SK-N-SH (cell line): ENCODE measurements around the gene IGSF23. TPM values are rescaled to one million over a fixed set of nuclear protein-coding genes. Genes with fewer than 3 reads are reported as not detected.

ENCODE experiments used
- CTCF ChIA-PET: fragments of 300-600, 350-600 bp; formaldehyde crosslinking; extraction: SDS; loops from one replicate; lab custom pipeline; 2021; lab: Yijun Ruan, JAX
- POLR2A ChIA-PET: fragments of 350-600 bp; sonication (Branson Sonifier 250); formaldehyde crosslinking; extraction: SDS; loops from one replicate; lab custom pipeline; 2020; ENCODE audit warnings: antibody characterized with exemption, inconsistent platforms; lab: Yijun Ruan, JAX
- DNase-seq: peaks from one replicate; pipeline ENCODE4 v3.0.0; 2012
- H2AFZ ChIP-seq: fragments of 200-600 bp; sonication (generic); 2 replicates; pipeline ENCODE4 v1.8.1; 2016; ENCODE audit warnings: antibody characterized with exemption, mild to moderate bottlenecking, low read depth
- H3F3A ChIP-seq: fragments of 200-600 bp; sonication (generic); replicated peaks from 2 replicates; pipeline ENCODE3; 2016; ENCODE audit warnings: antibody characterized with exemption, mild to moderate bottlenecking; ENCODE audit not compliant: insufficient read depth
- H3K27ac ChIP-seq, 2 experiments: fragments of 200-500 bp in 1 of 2; fragments of 200-600 bp in 1 of 2; sonication (Bioruptor generic) in 1 of 2; sonication (generic), shearing (Covaris generic) in 1 of 2; 2 replicates each; pipeline versions ENCODE4 v1.5.1 to v1.6.1; 2014 to 2016; ENCODE audit warnings: low read depth in 2 of 2, inconsistent platforms in 1 of 2, low read length in 1 of 2, mild to moderate bottlenecking in 1 of 2, mixed read lengths in 1 of 2
- H3K27me3 ChIP-seq: fragments of 200-600 bp; sonication (generic), shearing (Covaris generic); 2 replicates; pipeline ENCODE4 v1.6.1; 2016; ENCODE audit warnings: mixed run types; ENCODE audit not compliant: insufficient read depth
- H3K36me3 ChIP-seq, 2 experiments: fragments of 200-500 bp in 1 of 2; fragments of 200-600 bp in 1 of 2; sonication (Bioruptor generic) in 1 of 2; sonication (generic) in 1 of 2; replicated peaks in 1 of 2; 2 replicates each; pipeline versions ENCODE3 to v1.5.1; 2014 to 2016; ENCODE audit warnings: low read length in 1 of 2, mild to moderate bottlenecking in 1 of 2; ENCODE audit not compliant: insufficient read depth in 2 of 2, control insufficient read depth in 1 of 2
- H3K4me1 ChIP-seq, 2 experiments: fragments of 200-500 bp in 1 of 2; fragments of 200-600 bp in 1 of 2; sonication (Bioruptor generic) in 1 of 2; sonication (generic), shearing (Covaris generic) in 1 of 2; 2 replicates each; pipeline versions ENCODE4 v1.5.1 to v1.6.1; 2014 to 2016; ENCODE audit warnings: low read depth in 1 of 2, low read length in 1 of 2, mixed run types in 1 of 2; ENCODE audit not compliant: insufficient read depth in 2 of 2, control insufficient read depth in 1 of 2
- H3K4me2 ChIP-seq: fragments of 200-600 bp; sonication (generic), shearing (Covaris generic); 2 replicates; pipeline ENCODE4 v1.6.1; 2017; ENCODE audit warnings: mixed run types
- H3K4me3 ChIP-seq, 2 experiments: fragments of 200-500 bp in 1 of 2; fragments of 200-600 bp in 1 of 2; sonication (Bioruptor generic) in 1 of 2; sonication (generic), shearing (Covaris generic) in 1 of 2; 2 replicates each; pipeline versions ENCODE4 v1.5.1 to v1.8.1; 2014 to 2016; ENCODE audit warnings: low read depth in 2 of 2, inconsistent platforms in 1 of 2, low read length in 1 of 2, mild to moderate bottlenecking in 1 of 2, mixed read lengths in 1 of 2, moderate library complexity in 1 of 2
- H3K79me2 ChIP-seq: fragments of 200-600 bp; sonication (generic); 2 replicates; pipeline ENCODE4 v1.8.1; 2017; ENCODE audit warnings: mild to moderate bottlenecking; ENCODE audit not compliant: insufficient read depth
- H3K9ac ChIP-seq: fragments of 200-600 bp; sonication (generic); 2 replicates; pipeline ENCODE4 v1.6.1; 2017; ENCODE audit warnings: mixed run types
- H3K9me2 ChIP-seq: fragments of 200-600 bp; sonication (generic); 2 replicates; pipeline ENCODE4 v1.6.1; 2017; ENCODE audit warnings: mixed run types
- H3K9me3 ChIP-seq: fragments of 200-600 bp; sonication (generic); 2 replicates; pipeline ENCODE4 v1.6.1; 2017; ENCODE audit warnings: mixed run types, mild to moderate bottlenecking, moderate library complexity
- H4K20me1 ChIP-seq: fragments of 200-600 bp; sonication (generic); 2 replicates; pipeline ENCODE4 v1.6.1; 2017; ENCODE audit warnings: mild to moderate bottlenecking, mixed run types; ENCODE audit not compliant: insufficient read depth
- CTCF ChIP-seq: fragments of 200-600 bp; sonication (generic); IDR thresholded peaks from 2 replicates; pipeline ENCODE4 v1.6.1; 2017; ENCODE audit warnings: antibody characterized with exemption, mild to moderate bottlenecking, moderate library complexity
- EP300 ChIP-seq, 2 experiments: IDR thresholded peaks; 2 replicates each; pipeline versions ENCODE4 v1.4.0 to v1.6.1; 2012; ENCODE audit warnings: borderline replicate concordance in 1 of 2, low read depth in 1 of 2, low read length in 1 of 2
- EZH2phosphoT487 ChIP-seq: fragments of 200-600 bp; sonication (generic); IDR thresholded peaks from 2 replicates; pipeline ENCODE4 v1.6.1; 2017; ENCODE audit warnings: low read depth, mixed run types, mild to moderate bottlenecking, antibody characterized with exemption, moderate library complexity, borderline replicate concordance
- FOXM1 ChIP-seq: IDR thresholded peaks from 2 replicates; pipeline ENCODE4 v1.4.0; 2012; ENCODE audit warnings: low read depth, mild to moderate bottlenecking
- PBX3 ChIP-seq: IDR thresholded peaks from 2 replicates; pipeline ENCODE4; 2012
- POLR2AphosphoS5 ChIP-seq: IDR thresholded peaks from 2 replicates; pipeline ENCODE4 v1.6.1; 2012; ENCODE audit warnings: low read depth, low read length
- RAD21 ChIP-seq: IDR thresholded peaks from 2 replicates; pipeline ENCODE4 v1.6.1; 2012; ENCODE audit warnings: mild to moderate bottlenecking, low read length
- RCOR1 ChIP-seq: fragments of 150-350 bp; IDR thresholded peaks from 2 replicates; pipeline ENCODE4 v1.6.1; 2017; ENCODE audit warnings: antibody characterized with exemption, low read length
- REST ChIP-seq: IDR thresholded peaks from 2 replicates; pipeline ENCODE4 v1.6.1; 2012; ENCODE audit warnings: mild to moderate bottlenecking, low read depth, low read length, moderate library complexity
- TAF1 ChIP-seq: IDR thresholded peaks from 2 replicates; pipeline ENCODE4 v1.6.1; 2012; ENCODE audit warnings: low read depth, mild to moderate bottlenecking, low read length, moderate library complexity, borderline replicate concordance
- TCF12 ChIP-seq: IDR thresholded peaks from 2 replicates; pipeline ENCODE4 v1.4.0; 2012
- YY1 ChIP-seq: IDR thresholded peaks from 2 replicates; pipeline ENCODE4 v1.4.0; 2012; ENCODE audit warnings: low read depth, mild to moderate bottlenecking
- ZBTB33 ChIP-seq: IDR thresholded peaks from 2 replicates; pipeline ENCODE4 v1.4.0; 2012; ENCODE audit warnings: low read depth, borderline replicate concordance
- WGBS: methylation state at CpG from one replicate; pipeline ENCODE4 v1.1.6; 2017; ENCODE audit warnings: low lambda C conversion rate; 5-methylcytosine and 5-hydroxymethylcytosine counted together
- polyA plus RNA-seq, 3 experiments: library from polyadenylated mRNA; depleted of rRNA; stranded (reverse); fragments of >200 nt; gene quantifications; 2 replicates each; pipeline ENCODE4 v1.2.3, GENCODE V29; 2012
- TF ChIP-seq, protein P1 (sequence below): fragments of 150-350 bp; IDR thresholded peaks from 2 replicates; pipeline ENCODE4 v1.6.1; 2016; ENCODE audit warnings: mild to moderate bottlenecking, low read depth, low read length

IGSF23 gene
- polyA plus RNA-seq, 1 of the 3 experiments (the other 2 are of a cell fraction), result 0.08 TPM

GRCh38 chr19:44658069-44658733 lies 44.8 kb downstream of the IGSF23 start (continued):
- TF ChIP-seq PBX3, result no peak

DNA sequence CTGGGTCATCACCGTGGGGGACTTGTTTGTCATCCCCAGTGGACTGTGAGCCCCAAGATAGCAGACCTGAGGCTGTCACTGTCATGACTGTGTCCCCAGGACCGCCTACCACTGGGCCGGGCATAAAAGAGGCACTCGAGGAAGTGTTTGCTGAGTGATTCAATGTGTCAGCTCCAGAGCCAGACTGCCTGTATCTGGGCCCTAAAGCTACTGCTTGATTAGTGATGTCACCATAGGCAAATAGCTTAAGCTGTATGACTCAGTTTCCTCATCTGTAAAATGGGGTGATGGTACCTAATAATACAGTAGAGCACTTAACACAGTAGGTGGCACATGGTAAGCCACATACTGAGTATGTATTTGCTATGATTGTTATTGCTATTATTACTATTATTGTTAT lies 46.7 kb downstream of the IGSF23 start:
- WGBS, result 70% methylated on average over 2 of the region's 4 CpGs
- ChIA-PET CTCF (interaction anchor here (0.7 to 12.3 kb wide), 7 partner anchors 38 to 679 kb away, joined by 3 to 148 read pairs (median 3); no protein-coding TSS in a partner anchor), POLR2A (no interaction called here)
- H3K27me3 ChIP-seq, result no peaks in the 10 kb centered on the region
- no peaks in the 10 kb centered on the region for H4K20me1 ChIP-seq
- H2AFZ ChIP-seq, result no peak overlapping the region
- TF ChIP-seq EP300 (IDR thresholded peaks at IDR 0.05; ENCODE audit: borderline replicate concordance in 1 of 2, low read depth in 1 of 2, low read length in 1 of 2), result no peak
- TF ChIP-seq RCOR1, result no peak
- no peak for TF ChIP-seq CTCF
- TF ChIP-seq REST, result no peak
- TF ChIP-seq FOXM1, result no peak
- TF ChIP-seq POLR2AphosphoS5, result no peak
- TF ChIP-seq, protein P1, sequence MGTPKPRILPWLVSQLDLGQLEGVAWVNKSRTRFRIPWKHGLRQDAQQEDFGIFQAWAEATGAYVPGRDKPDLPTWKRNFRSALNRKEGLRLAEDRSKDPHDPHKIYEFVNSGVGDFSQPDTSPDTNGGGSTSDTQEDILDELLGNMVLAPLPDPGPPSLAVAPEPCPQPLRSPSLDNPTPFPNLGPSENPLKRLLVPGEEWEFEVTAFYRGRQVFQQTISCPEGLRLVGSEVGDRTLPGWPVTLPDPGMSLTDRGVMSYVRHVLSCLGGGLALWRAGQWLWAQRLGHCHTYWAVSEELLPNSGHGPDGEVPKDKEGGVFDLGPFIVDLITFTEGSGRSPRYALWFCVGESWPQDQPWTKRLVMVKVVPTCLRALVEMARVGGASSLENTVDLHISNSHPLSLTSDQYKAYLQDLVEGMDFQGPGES, result no peak
- no peak for TF ChIP-seq PBX3
- TF ChIP-seq TAF1, result no peak
- TF ChIP-seq RAD21, result no peak
- no peak for TF ChIP-seq YY1
- TF ChIP-seq EZH2phosphoT487, result no peak
- TF ChIP-seq ZBTB33, result no peak
- no peak for TF ChIP-seq TCF12
- no peaks in the 10 kb centered on the region for H3K9me3 ChIP-seq
- peaks cover 38 to 50% of the 10 kb centered on the region in 2 experiments for H3K36me3 ChIP-seq
- H3K9me2 ChIP-seq, result no peaks in the 10 kb centered on the region
- H3K79me2 ChIP-seq, result no peaks in the 10 kb centered on the region; the same call in 1 of the 2 replicates
- H3K4me2 ChIP-seq, result no peak overlapping the region
- H3K4me3 ChIP-seq, result no peak overlapping the region
- no peaks in the 10 kb centered on the region for H3K4me1 ChIP-seq
- no peak for DNase-seq
- H3K9ac ChIP-seq, result no peak overlapping the region
- peaks cover 33% of the 10 kb centered on the region for H3F3A ChIP-seq
- H3K27ac ChIP-seq, result no peak overlapping the region
